ENCODE data around the gene LSM8. TPM values are rescaled to one million over a fixed set of nuclear protein-coding genes. Genes with fewer than 3 reads are reported as not detected.

Gene LSM8
- total and polyA plus RNA-seq, 2 of the 8 experiments (the other 6 are each of a cell fraction or from before 2014, with no cell fraction given) = 36.9 to 51.0 TPM

GRCh38 chr7:118158766-118159165 is 25.2 kb upstream of the LSM8 start:
- Histone ChIP-seq H3K27me3 (replicated peaks in 1 of 4; ENCODE audit: control insufficient read depth in 3 of 4, extremely low read depth in 1 of 4, insufficient read depth in 3 of 4, low read length in 3 of 4) (no peaks in the 10 kb centered on the region), H3K18ac (ENCODE audit: extremely low read depth, low read length) (no peak overlapping the region), H2BK20ac (ENCODE audit: low read length) (no peak overlapping the region), H4K5ac (ENCODE audit: insufficient read length, low read depth, low read length) (no peak overlapping the region), H4K8ac (ENCODE audit: extremely low read depth, insufficient read depth, low read length) (no peak overlapping the region), H2AK5ac (ENCODE audit: low read depth, low read length) (no peak overlapping the region), H3K4me2 (ENCODE audit: insufficient read depth in 1 of 2, low read depth in 2 of 2, low read length in 2 of 2) (no peak overlapping the region), H2BK12ac (ENCODE audit: low read depth, low read length) (no peak overlapping the region), H3K4me1 (replicated peaks in 1 of 4; ENCODE audit: control insufficient read depth in 3 of 4, insufficient read depth in 4 of 4, low read length in 3 of 4) (no peaks in the 10 kb centered on the region), H3K4ac (replicated peaks; ENCODE audit: insufficient read length, low read depth, low read length) (no peak overlapping the region), H3K23ac (ENCODE audit: insufficient read length) (no peak overlapping the region), H2BK5ac (ENCODE audit: low read depth, low read length) (no peak overlapping the region), H3K9ac (replicated peaks in 1 of 4; ENCODE audit: extremely low read depth in 1 of 4, low read depth in 3 of 4, low read length in 3 of 4) (no peak overlapping the region), H4K91ac (replicated peaks; ENCODE audit: insufficient read length, low read length) (no peak overlapping the region), H3K4me3 (ENCODE audit: extremely low read depth in 1 of 4, insufficient read depth in 2 of 4, low read depth in 3 of 4, low read length in 4 of 4) (no peak overlapping the region), H3K36me3 (ENCODE audit: control insufficient read depth in 2 of 4, insufficient read depth in 4 of 4, low read length in 3 of 4) (no peaks in the 10 kb centered on the region; a peak in 1 of 8 replicates), H2BK15ac (ENCODE audit: low read length) (no peak overlapping the region), H3K14ac (ENCODE audit: insufficient read length) (no peak overlapping the region), H3K27ac (ENCODE audit: low read depth, low read length) (no peak overlapping the region), H3K79me2 (ENCODE audit: control insufficient read depth in 1 of 2, insufficient read depth in 2 of 2, low read length in 2 of 2) (no peaks in the 10 kb centered on the region), H2AFZ (ENCODE audit: low read length) (no peak overlapping the region), H3K23me2 (ENCODE audit: low read depth, low read length) (no peaks in the 10 kb centered on the region), H3K56ac (replicated peaks; ENCODE audit: insufficient read length, low read depth, low read length) (no peak overlapping the region), H4K20me1 (replicated peaks in 1 of 2; ENCODE audit: control insufficient read depth in 1 of 2, insufficient read depth in 2 of 2, low read length in 2 of 2) (no peaks in the 10 kb centered on the region), H3K9me3 (ENCODE audit: insufficient read depth in 2 of 2, low read depth in 1 of 2, low read length in 1 of 2) (peaks cover 18 to 21% of the 10 kb centered on the region in 2 experiments), H2BK120ac (replicated peaks; ENCODE audit: low read depth, low read length) (no peak overlapping the region), H3K79me1 (ENCODE audit: low read depth, low read length) (no peaks in the 10 kb centered on the region)
- CTCF ChIA-PET (ENCODE audit: partially characterized antibody) = interaction anchor here (1.4 to 1.5 kb wide), 2 partner anchors 166 to 408 kb away, joined by 3 to 6 read pairs; no protein-coding TSS in a partner anchor
- FAIRE-seq (no peak), DNase-seq (ENCODE audit: low read depth in 1 of 2, low spot score in 2 of 2) (no peak)
- no peak for TF ChIP-seq CEBPB (IDR thresholded peaks at IDR 0.05; ENCODE audit: low read depth, low read length)
- TF ChIP-seq SP4 (IDR thresholded peaks at IDR 0.05; ENCODE audit: low read length) = no peak
- POLR2A ChIA-PET (ENCODE audit: partially characterized antibody) = no interaction called here

All from H1 (cell line).